K562 (cell line): ENCODE measurements around the gene PEX10. TPM values are rescaled to one million over a fixed set of nuclear protein-coding genes. Genes with fewer than 3 reads are reported as not detected.

Source experiments
- ATAC-seq: fragments of 200-7000 bp; cut with Tn5 transposase; 3 replicates; pipeline ENCODE4 v1.9.1; 2020; ENCODE audit warnings: moderate library complexity
- BruUV-seq: library from RNA; stranded (reverse); fragments of 400-500 nt; replicated peaks from 2 replicates; lab custom pipeline; 2021; lab: Mats Ljungman, UMichigan
- CTCF ChIA-PET: fragments of 300-600 bp; formaldehyde crosslinking; extraction: SDS; loops from one replicate; lab custom pipeline; 2021; ENCODE audit warnings: low intra/inter-chr PET ratio; lab: Yijun Ruan, JAX
- POLR2A ChIA-PET: fragments of 300-600, 350-650 bp; sonication (Branson Sonifier 250); formaldehyde crosslinking; extraction: SDS; loops from one replicate; lab custom pipeline; 2021; ENCODE audit warnings: antibody characterized with exemption, inconsistent platforms; lab: Yijun Ruan, JAX
- DNase-seq, 4 experiments: peaks; one replicate each; pipeline versions ENCODE4 v3.0.0 to v3.0.0-alpha.2; 2011 to 2018; ENCODE audit warnings: low spot score in 3 of 4, mixed read lengths in 3 of 4; ENCODE audit errors: extremely low read depth in 1 of 4
- FAIRE-seq: peaks from 2 replicates; lab custom pipeline; 2011; peaks lifted over from hg19 to GRCh38; lab: Jason Lieb, UNC
- H2AFZ ChIP-seq: 2 replicates; pipeline ENCODE4 v1.6.0; 2011; ENCODE audit warnings: low read depth, low read length, control low read depth, inconsistent platforms
- H3K27ac ChIP-seq: fragments of 200-600 bp; 3 replicates; pipeline ENCODE4 v1.8.0; 2011; ENCODE audit warnings: low read depth, mild to moderate bottlenecking, control low read depth, inconsistent platforms, low read length, moderate library complexity, mixed read lengths; ENCODE audit errors: extremely low read depth
- H3K27me3 ChIP-seq, 2 experiments: fragments of 300-600 bp in 1 of 2; 2 replicates in 1 of 2; 3 replicates in 1 of 2; pipeline versions ENCODE4 v1.6.0 to v1.8.0; 2011; ENCODE audit warnings: inconsistent platforms in 2 of 2, low read length in 2 of 2, mild to moderate bottlenecking in 1 of 2, mixed read lengths in 1 of 2, moderate library complexity in 1 of 2; ENCODE audit not compliant: control insufficient read depth in 2 of 2, insufficient read depth in 2 of 2
- H3K36me3 ChIP-seq: fragments of 300-600 bp; 3 replicates; pipeline ENCODE4 v1.8.0; 2011; ENCODE audit warnings: mild to moderate bottlenecking, low read length, inconsistent platforms; ENCODE audit not compliant: control insufficient read depth, insufficient read depth
- H3K4me1 ChIP-seq, 2 experiments: fragments of 200-600 bp in 1 of 2; replicated peaks in 1 of 2; 2 replicates in 1 of 2; 3 replicates in 1 of 2; pipeline versions ENCODE4 v1.5.1 to v1.8.0; 2011; ENCODE audit warnings: inconsistent platforms in 2 of 2, low read length in 2 of 2, mild to moderate bottlenecking in 1 of 2, mixed read lengths in 1 of 2, moderate library complexity in 1 of 2; ENCODE audit not compliant: control insufficient read depth in 2 of 2, insufficient read depth in 2 of 2
- H3K4me2 ChIP-seq: 2 replicates; pipeline ENCODE4 v1.6.1; 2011; ENCODE audit warnings: low read length, control low read depth, inconsistent platforms, mixed read lengths; ENCODE audit not compliant: insufficient read depth
- H3K4me3 ChIP-seq: fragments of 200-600 bp; sonication (generic), shearing (Covaris generic); 2 replicates; pipeline ENCODE4 v1.5.1; 2016; ENCODE audit warnings: control low read depth, inconsistent platforms
- H3K79me2 ChIP-seq: fragments of 200-600 bp; 3 replicates; pipeline ENCODE4 v1.8.0; 2011; ENCODE audit warnings: low read length, inconsistent platforms; ENCODE audit not compliant: control insufficient read depth, insufficient read depth
- H3K9ac ChIP-seq, 2 experiments: 2 replicates each; pipeline versions ENCODE4 v1.6.0 to v1.6.1; 2011; ENCODE audit warnings: low read depth in 2 of 2, low read length in 2 of 2, control low read depth in 1 of 2, inconsistent platforms in 1 of 2, mild to moderate bottlenecking in 1 of 2, mixed read lengths in 1 of 2; ENCODE audit not compliant: insufficient read depth in 1 of 2
- H3K9me1 ChIP-seq: one replicate; pipeline ENCODE4 v1.6.0; 2011; ENCODE audit warnings: inconsistent platforms, mild to moderate bottlenecking, low read length, moderate library complexity; ENCODE audit not compliant: control insufficient read depth, insufficient read depth
- H3K9me3 ChIP-seq: replicated peaks from 2 replicates; pipeline ENCODE4 v1.5.1; 2011; ENCODE audit warnings: low read depth, low read length, inconsistent platforms; ENCODE audit not compliant: control insufficient read depth, insufficient read depth
- H4K20me1 ChIP-seq: replicated peaks from 2 replicates; pipeline ENCODE4 v1.6.1; 2011; ENCODE audit warnings: low read length, inconsistent platforms, mixed read lengths; ENCODE audit not compliant: control insufficient read depth, insufficient read depth
- CREB1 ChIP-seq, 2 experiments: sonication (generic) in 1 of 2; formaldehyde crosslinking in 1 of 2; IDR thresholded peaks; 2 replicates each; pipeline versions ENCODE4 v1.6.1 to v1.8.0; 2012 to 2022; ENCODE audit warnings: inconsistent platforms in 1 of 2, mild to moderate bottlenecking in 1 of 2, missing genetic modification reagents in 1 of 2, moderate library complexity in 1 of 2
- EGR1 ChIP-seq: fragments of 450-650 bp; conservative IDR thresholded peaks from 2 replicates; pipeline ENCODE4 v1.6.1; 2017; ENCODE audit warnings: mild to moderate bottlenecking
- POLR2G ChIP-seq: fragments of 200-400 bp; formaldehyde crosslinking; IDR thresholded peaks from 2 replicates; pipeline ENCODE4 v1.6.1; 2017; ENCODE audit warnings: low read depth, mild to moderate bottlenecking, antibody characterized with exemption, low read length, moderate library complexity
- SNRNP70 ChIP-seq: fragments of 200-400 bp; formaldehyde crosslinking; optimal IDR thresholded peaks from 2 replicates; pipeline ENCODE3; 2017; ENCODE audit warnings: low read depth, low read length
- ZNF239 ChIP-seq: fragments of 250-450 bp; sonication (Bioruptor Pico); IDR thresholded peaks from 2 replicates; pipeline ENCODE4 v1.4.0; 2020; ENCODE audit warnings: mild to moderate bottlenecking
- ZNF764 ChIP-seq: fragments of 250-450 bp; sonication (Bioruptor Pico); IDR thresholded peaks from 2 replicates; pipeline ENCODE4 v1.4.0; 2020; ENCODE audit warnings: low read depth, mild to moderate bottlenecking, moderate library complexity
- WGBS: fragments of 100-300 bp; shearing (Covaris generic); methylation state at CpG from one replicate; pipeline ENCODE4 v1.1.6; 2016; ENCODE audit warnings: low coverage, mixed read lengths; ENCODE audit not compliant: insufficient coverage; ENCODE audit errors: missing lambda C conversion rate; 5-methylcytosine and 5-hydroxymethylcytosine counted together
- in situ Hi-C: fragments of 300-500 bp; cut with MboI; formaldehyde crosslinking; loops from 4 replicates; pipeline ENCODE4 v1.15.0; 2018; ENCODE audit warnings: inconsistent platforms, mixed read lengths
- intact Hi-C: fragments of 100-400 bp; cut with micrococcal nuclease; formaldehyde crosslinking; loops from 2 replicates; pipeline ENCODE4 v1.14.2; 2022
- polyA plus RNA-seq, 8 experiments: library from polyadenylated mRNA; depleted of rRNA in 4 of 8; stranded (reverse) in 5 of 8; unstranded in 3 of 8; fragments of >200 nt; fragmentation: Nextera tagmentation in 2 of 8; fragmentation: Illumina TruSeq in 1 of 8; extraction: Ambion mirVana in 2 of 8; extraction: Trizol in 1 of 8; gene quantifications; 2 replicates each; pipeline versions ENCODE4 v1.2.1 to v1.2.3, GENCODE V29; 2011 to 2014; ENCODE audit warnings: inconsistent platforms in 1 of 8, missing spikeins in 1 of 8
- total RNA-seq, 7 experiments: library from RNA; depleted of rRNA in 6 of 7; stranded (reverse); fragments of >200 nt in 6 of 7; fragmentation: Illumina TruSeq in 2 of 7; extraction: Trizol in 2 of 7; gene quantifications; 2 replicates each; pipeline versions ENCODE4 v1.2.1 to v1.2.3, GENCODE V29; 2011 to 2021; ENCODE audit warnings: low replicate concordance in 1 of 7
- TF ChIP-seq, protein P1 (sequence below), 2 experiments: fragments of 450-650 bp; conservative IDR thresholded peaks; 2 replicates each; pipeline ENCODE4 v1.6.1; 2017; ENCODE audit warnings: mild to moderate bottlenecking in 2 of 2, moderate library complexity in 2 of 2
- TF ChIP-seq, protein P2 (sequence below): fragments of 450-650 bp; formaldehyde crosslinking; IDR thresholded peaks from 2 replicates; pipeline ENCODE4 v1.4.0; 2020; ENCODE audit warnings: mild to moderate bottlenecking, moderate library complexity
- TF ChIP-seq, protein P3 (sequence below), 3 experiments: IDR thresholded peaks in 2 of 3; conservative IDR thresholded peaks in 1 of 3; 2 replicates each; pipeline ENCODE4 v1.5.1; 2011 to 2012; ENCODE audit warnings: low read length in 3 of 3, mild to moderate bottlenecking in 3 of 3, control low read depth in 2 of 3, improper control_type of control experiment in 1 of 3, inconsistent platforms in 1 of 3, low read depth in 1 of 3, mixed read lengths in 1 of 3, moderate library complexity in 1 of 3; ENCODE audit not compliant: insufficient read depth in 2 of 3

The PEX10 gene
- total and polyA plus RNA-seq, 9 of the 15 experiments (the other 6 are each of a cell fraction or from before 2014, with no cell fraction given), result 0.03 to 26.2 (median 8.7) TPM

DNA sequence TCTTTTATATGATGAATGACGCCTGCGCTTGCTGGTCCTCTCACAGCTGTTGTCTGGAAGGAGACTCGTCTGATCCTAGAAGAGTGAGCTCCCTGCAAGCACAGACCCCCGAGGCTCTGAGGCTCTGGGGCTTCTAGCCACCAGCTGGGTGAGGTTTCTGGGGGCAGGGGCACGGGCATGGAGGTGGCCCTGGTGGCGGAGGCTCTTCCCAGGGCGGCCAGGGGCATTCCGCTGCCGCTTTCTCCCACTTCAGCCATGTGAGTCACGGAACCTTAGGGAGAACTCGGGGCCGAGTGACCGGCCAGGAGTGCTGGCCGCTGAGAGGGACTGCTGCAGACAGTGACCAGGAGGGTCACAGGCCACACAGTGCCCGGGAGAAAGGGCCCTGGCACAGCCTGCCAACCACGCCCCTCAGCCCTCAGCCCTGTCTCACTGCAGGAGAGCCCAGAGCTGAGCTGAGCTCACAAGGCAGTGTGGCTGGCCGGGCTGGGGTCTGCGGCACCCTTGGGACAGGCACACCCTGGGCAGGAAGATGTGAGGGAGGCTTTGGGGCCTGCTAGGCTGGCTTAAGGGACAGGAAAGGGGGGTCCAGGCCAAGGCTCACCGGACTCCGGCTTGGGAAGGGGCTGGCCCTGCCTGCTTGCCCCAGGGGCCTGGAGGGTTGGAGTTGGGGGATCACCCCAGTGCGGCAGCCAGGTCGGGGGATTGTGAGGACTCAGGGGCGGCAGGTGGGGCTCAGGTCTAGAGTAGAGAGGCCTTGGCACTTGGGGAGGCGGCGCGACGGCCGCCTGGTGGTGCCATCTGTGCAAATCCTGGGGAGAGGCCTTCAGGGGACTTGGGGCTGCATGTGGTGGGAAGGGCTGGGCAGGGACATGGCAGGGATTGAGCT is 56.7 kb downstream of the PEX10 start:
- in situ Hi-C loops (no loop called here), intact Hi-C loops (no loop called here)
- ChIA-PET POLR2A (interaction anchor here (0.6 kb wide), 2 partner anchors 11 to 1486 kb away, joined by 3 to 4 read pairs; no protein-coding TSS in a partner anchor), CTCF (no interaction called here)
- Histone ChIP-seq H2AFZ (no peak overlapping the region), H3K9ac (no peak overlapping the region; a peak in 1 of 4 replicates), H3K27me3 (peaks cover 94 to 100% of the 10 kb centered on the region in 2 experiments), H3K4me1 (peaks cover 0 to 36% of the 10 kb centered on the region in 2 experiments; a peak in 1 of 5 replicates), H3K36me3 (no peaks in the 10 kb centered on the region), H4K20me1 (peaks cover 5% of the 10 kb centered on the region), H3K79me2 (no peaks in the 10 kb centered on the region), H3K27ac (no peak overlapping the region), H3K9me3 (no peaks in the 10 kb centered on the region), H3K4me2 (no peak overlapping the region), H3K9me1 (no peaks in the 10 kb centered on the region), H3K4me3 (no peak overlapping the region)
- DNase-seq (no peak), ATAC-seq (no peak), FAIRE-seq (no peak)
- no TSS peak for BruUV-seq
- 7% methylated on average over 27 of the region's 28 CpGs for whole genome bisulfite sequencing
- TF ChIP-seq EGR1 (no peak), ZNF764 (no peak), SNRNP70 (no peak), ZNF239 (no peak), POLR2G (no peak), CREB1 (IDR thresholded peaks at IDR 0.05) (no peak), CREB1 (CRISPR knock-in tag; IDR thresholded peaks at IDR 0.05) (no peak)
- TF ChIP-seq, protein P1, sequence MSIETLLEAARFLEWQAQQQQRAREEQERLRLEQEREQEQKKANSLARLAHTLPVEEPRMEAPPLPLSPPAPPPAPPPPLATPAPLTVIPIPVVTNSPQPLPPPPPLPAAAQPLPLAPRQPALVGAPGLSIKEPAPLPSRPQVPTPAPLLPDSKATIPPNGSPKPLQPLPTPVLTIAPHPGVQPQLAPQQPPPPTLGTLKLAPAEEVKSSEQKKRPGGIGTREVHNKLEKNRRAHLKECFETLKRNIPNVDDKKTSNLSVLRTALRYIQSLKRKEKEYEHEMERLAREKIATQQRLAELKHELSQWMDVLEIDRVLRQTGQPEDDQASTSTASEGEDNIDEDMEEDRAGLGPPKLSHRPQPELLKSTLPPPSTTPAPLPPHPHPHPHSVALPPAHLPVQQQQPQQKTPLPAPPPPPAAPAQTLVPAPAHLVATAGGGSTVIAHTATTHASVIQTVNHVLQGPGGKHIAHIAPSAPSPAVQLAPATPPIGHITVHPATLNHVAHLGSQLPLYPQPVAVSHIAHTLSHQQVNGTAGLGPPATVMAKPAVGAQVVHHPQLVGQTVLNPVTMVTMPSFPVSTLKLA (conservative IDR thresholded peaks at IDR 0.05), result no peak
- TF ChIP-seq, protein P2, sequence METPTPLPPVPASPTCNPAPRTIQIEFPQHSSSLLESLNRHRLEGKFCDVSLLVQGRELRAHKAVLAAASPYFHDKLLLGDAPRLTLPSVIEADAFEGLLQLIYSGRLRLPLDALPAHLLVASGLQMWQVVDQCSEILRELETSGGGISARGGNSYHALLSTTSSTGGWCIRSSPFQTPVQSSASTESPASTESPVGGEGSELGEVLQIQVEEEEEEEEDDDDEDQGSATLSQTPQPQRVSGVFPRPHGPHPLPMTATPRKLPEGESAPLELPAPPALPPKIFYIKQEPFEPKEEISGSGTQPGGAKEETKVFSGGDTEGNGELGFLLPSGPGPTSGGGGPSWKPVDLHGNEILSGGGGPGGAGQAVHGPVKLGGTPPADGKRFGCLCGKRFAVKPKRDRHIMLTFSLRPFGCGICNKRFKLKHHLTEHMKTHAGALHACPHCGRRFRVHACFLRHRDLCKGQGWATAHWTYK (CRISPR knock-in tag), result no peak
- TF ChIP-seq, protein P3, sequence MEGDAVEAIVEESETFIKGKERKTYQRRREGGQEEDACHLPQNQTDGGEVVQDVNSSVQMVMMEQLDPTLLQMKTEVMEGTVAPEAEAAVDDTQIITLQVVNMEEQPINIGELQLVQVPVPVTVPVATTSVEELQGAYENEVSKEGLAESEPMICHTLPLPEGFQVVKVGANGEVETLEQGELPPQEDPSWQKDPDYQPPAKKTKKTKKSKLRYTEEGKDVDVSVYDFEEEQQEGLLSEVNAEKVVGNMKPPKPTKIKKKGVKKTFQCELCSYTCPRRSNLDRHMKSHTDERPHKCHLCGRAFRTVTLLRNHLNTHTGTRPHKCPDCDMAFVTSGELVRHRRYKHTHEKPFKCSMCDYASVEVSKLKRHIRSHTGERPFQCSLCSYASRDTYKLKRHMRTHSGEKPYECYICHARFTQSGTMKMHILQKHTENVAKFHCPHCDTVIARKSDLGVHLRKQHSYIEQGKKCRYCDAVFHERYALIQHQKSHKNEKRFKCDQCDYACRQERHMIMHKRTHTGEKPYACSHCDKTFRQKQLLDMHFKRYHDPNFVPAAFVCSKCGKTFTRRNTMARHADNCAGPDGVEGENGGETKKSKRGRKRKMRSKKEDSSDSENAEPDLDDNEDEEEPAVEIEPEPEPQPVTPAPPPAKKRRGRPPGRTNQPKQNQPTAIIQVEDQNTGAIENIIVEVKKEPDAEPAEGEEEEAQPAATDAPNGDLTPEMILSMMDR (IDR thresholded peaks at IDR 0.05 in 2 of 3, conservative IDR thresholded peaks at IDR 0.05 in 1 of 3; ENCODE audit: insufficient read depth in 2 of 3, low read depth in 1 of 3, low read length in 3 of 3), result no peak
